ENCODE results near the gene SCLY. TPM values are rescaled to one million over a fixed set of nuclear protein-coding genes. Genes with fewer than 3 reads are reported as not detected.

Gene SCLY
- total and polyA plus RNA-seq, 2 of the 8 experiments (the other 6 are each of a cell fraction or from before 2014, with no cell fraction given): 79.0 to 79.5 TPM

DNA sequence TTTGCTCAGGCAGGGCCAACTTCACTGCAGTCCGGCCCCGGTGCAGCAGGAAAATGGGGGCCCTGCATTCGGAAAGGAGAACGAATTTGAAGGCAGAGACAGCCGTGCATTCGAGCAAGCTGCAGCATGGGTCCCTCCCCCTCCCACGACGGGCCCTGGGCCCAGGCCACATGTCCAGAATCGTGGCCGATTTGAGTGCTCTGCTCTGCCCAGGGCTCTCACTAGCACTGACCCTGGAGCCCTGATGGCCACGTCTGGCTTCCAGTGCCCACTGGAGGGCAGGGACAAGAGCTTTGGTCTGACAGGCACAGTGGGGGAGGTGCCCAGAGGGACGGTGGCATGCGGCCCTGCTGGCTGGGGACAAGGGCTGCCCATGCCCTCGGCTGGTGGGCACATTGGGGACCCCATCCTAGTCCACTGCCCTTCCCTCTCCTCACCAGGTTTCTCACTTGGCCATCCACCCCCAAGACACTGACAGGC, 63.2 kb downstream of the SCLY start (continued):
- TF ChIP-seq RAD21 (IDR thresholded peaks at IDR 0.05 in 1 of 2, conservative IDR thresholded peaks at IDR 0.05 in 1 of 2; ENCODE audit: low read depth in 2 of 2, low read length in 2 of 2): no peak
- no peak for TF ChIP-seq TAF1 (IDR thresholded peaks at IDR 0.05; ENCODE audit: low read depth, low read length)
- no peak for TF ChIP-seq SRF (IDR thresholded peaks at IDR 0.05; ENCODE audit: low read depth, low read length)
- TF ChIP-seq, protein P1, sequence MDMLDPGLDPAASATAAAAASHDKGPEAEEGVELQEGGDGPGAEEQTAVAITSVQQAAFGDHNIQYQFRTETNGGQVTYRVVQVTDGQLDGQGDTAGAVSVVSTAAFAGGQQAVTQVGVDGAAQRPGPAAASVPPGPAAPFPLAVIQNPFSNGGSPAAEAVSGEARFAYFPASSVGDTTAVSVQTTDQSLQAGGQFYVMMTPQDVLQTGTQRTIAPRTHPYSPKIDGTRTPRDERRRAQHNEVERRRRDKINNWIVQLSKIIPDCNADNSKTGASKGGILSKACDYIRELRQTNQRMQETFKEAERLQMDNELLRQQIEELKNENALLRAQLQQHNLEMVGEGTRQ (IDR thresholded peaks at IDR 0.05; ENCODE audit: low read length): no peak
- TF ChIP-seq POLR2AphosphoS5 (IDR thresholded peaks at IDR 0.05; ENCODE audit: low read depth, low read length): no peak
- TF ChIP-seq GABPA (IDR thresholded peaks at IDR 0.05; ENCODE audit: borderline replicate concordance, insufficient read depth, low read length): no peak
- no peak for TF ChIP-seq TEAD4 (IDR thresholded peaks at IDR 0.05; ENCODE audit: low read depth, low read length)
- TF ChIP-seq CBX8 (IDR thresholded peaks at IDR 0.05; ENCODE audit: borderline replicate concordance, low read depth, low read length): no peak
